HCT116 (cell line): ENCODE measurements around the gene CDK16. TPM values are rescaled to one million over a fixed set of nuclear protein-coding genes. Genes with fewer than 3 reads are reported as not detected.

Source experiments
- ATAC-seq: fragments of 200-7000 bp; cut with Tn5 transposase; 2 replicates; pipeline ENCODE4 v1.9.1; 2020; ENCODE audit warnings: mild to moderate bottlenecking, moderate library complexity
- BruUV-seq: library from RNA; stranded (reverse); fragments of 400-500 nt; replicated peaks from 2 replicates; lab custom pipeline; 2021; lab: Mats Ljungman, UMichigan
- CTCF ChIA-PET: fragments of 300-600 bp; sonication (Branson Sonifier 250); formaldehyde crosslinking; loops from one replicate; lab custom pipeline; 2021; ENCODE audit warnings: antibody characterized with exemption; lab: Charles Lee
- POLR2A ChIA-PET: fragments of 300-600, 350-600 bp; sonication (Branson Sonifier 250); formaldehyde crosslinking; loops from one replicate; lab custom pipeline; 2021; ENCODE audit warnings: antibody characterized with exemption; lab: Charles Lee
- RAD21 ChIA-PET, 2 experiments: fragments of 300-600 bp; sonication (Branson Sonifier 250); formaldehyde crosslinking; loops; one replicate each; lab custom pipeline; 2023; ENCODE audit warnings: low total read pairs in 2 of 2; ENCODE audit not compliant: uncharacterized antibody in 2 of 2, unreplicated experiment in 2 of 2, low non-redundant PET in 1 of 2; lab: Charles Lee
- DNase-seq: peaks from one replicate; pipeline ENCODE4 v3.0.0-alpha.2; 2010; ENCODE audit warnings: low read depth, low spot score
- H2AFZ ChIP-seq: fragments of 200-600 bp; shearing (Covaris generic), sonication (generic); 2 replicates; pipeline ENCODE4 v1.6.1; 2017; ENCODE audit warnings: low read depth, mixed run types, mixed read lengths, antibody characterized with exemption, low read length; ENCODE audit not compliant: poor library complexity, severe bottlenecking
- H3K27ac ChIP-seq: 2 replicates; pipeline ENCODE4 v1.5.1; 2012; ENCODE audit warnings: low read depth, low read length
- H3K27me3 ChIP-seq: fragments of 200-600 bp; sonication (generic); 2 replicates; pipeline ENCODE4 v1.6.1; 2016; ENCODE audit warnings: mixed run types, low read length, mixed read lengths; ENCODE audit not compliant: insufficient read depth
- H3K36me3 ChIP-seq, 2 experiments: fragments of 200-500 bp in 1 of 2; fragments of 200-600 bp in 1 of 2; sonication (Bioruptor generic) in 1 of 2; sonication (generic) in 1 of 2; 2 replicates each; pipeline versions ENCODE4 v1.5.1 to v1.6.1; 2014 to 2016; ENCODE audit warnings: low read length in 2 of 2, inconsistent platforms in 1 of 2, mixed read lengths in 1 of 2, mixed run types in 1 of 2; ENCODE audit not compliant: insufficient read depth in 2 of 2, control insufficient read depth in 1 of 2
- H3K4me1 ChIP-seq, 2 experiments: fragments of 200-600 bp in 1 of 2; sonication (generic) in 1 of 2; 2 replicates each; pipeline versions ENCODE4 v1.5.1 to v1.6.1; 2012 to 2017; ENCODE audit warnings: low read length in 2 of 2, inconsistent platforms in 1 of 2, mild to moderate bottlenecking in 1 of 2, mixed read lengths in 1 of 2, mixed run types in 1 of 2, moderate library complexity in 1 of 2; ENCODE audit not compliant: insufficient read depth in 2 of 2, control insufficient read depth in 1 of 2
- H3K4me2 ChIP-seq: fragments of 200-600 bp; sonication (generic); 2 replicates; pipeline ENCODE4 v1.6.1; 2017; ENCODE audit warnings: mixed run types, low read length, mixed read lengths
- H3K4me3 ChIP-seq, 2 experiments: fragments of 200-600 bp in 1 of 2; sonication (generic) in 1 of 2; replicated peaks in 1 of 2; 2 replicates each; pipeline ENCODE4 v1.5.1; 2011 to 2016; ENCODE audit warnings: low read length in 2 of 2, control low read depth in 1 of 2, low read depth in 1 of 2, mild to moderate bottlenecking in 1 of 2, mixed read lengths in 1 of 2, mixed run types in 1 of 2
- H3K79me2 ChIP-seq: fragments of 200-600 bp; sonication (generic); 2 replicates; pipeline ENCODE4 v1.6.1; 2017; ENCODE audit warnings: mild to moderate bottlenecking, mixed run types, low read length, moderate library complexity, mixed read lengths; ENCODE audit not compliant: insufficient read depth
- H3K9ac ChIP-seq: fragments of 200-600 bp; sonication (generic); 2 replicates; pipeline ENCODE4 v1.6.1; 2016; ENCODE audit warnings: low read length, mixed read lengths
- H3K9me2 ChIP-seq: fragments of 200-600 bp; sonication (generic), shearing (Covaris generic); 2 replicates; pipeline ENCODE4 v1.6.1; 2017; ENCODE audit warnings: mixed run types, mild to moderate bottlenecking, moderate library complexity; ENCODE audit not compliant: insufficient read depth
- H3K9me3 ChIP-seq, 2 experiments: fragments of 200-500 bp in 1 of 2; fragments of 200-600 bp in 1 of 2; sonication (Bioruptor generic) in 1 of 2; sonication (generic) in 1 of 2; 2 replicates each; pipeline ENCODE4 v1.6.1; 2014 to 2017; ENCODE audit warnings: low read length in 2 of 2, mixed read lengths in 2 of 2, inconsistent platforms in 1 of 2, low read depth in 1 of 2, mild to moderate bottlenecking in 1 of 2, mixed run types in 1 of 2, moderate library complexity in 1 of 2; ENCODE audit not compliant: control insufficient read depth in 1 of 2, insufficient read depth in 1 of 2
- H4K20me1 ChIP-seq: fragments of 200-600 bp; sonication (generic), shearing (Covaris generic); 2 replicates; pipeline ENCODE4 v1.6.1; 2017; ENCODE audit warnings: mixed run types, mild to moderate bottlenecking, moderate library complexity; ENCODE audit not compliant: insufficient read depth
- EGR1 ChIP-seq: IDR thresholded peaks from 2 replicates; pipeline ENCODE4 v1.6.1; 2012; ENCODE audit warnings: low read depth
- ELF1 ChIP-seq: IDR thresholded peaks from 2 replicates; pipeline ENCODE4 v1.6.1; 2012; ENCODE audit warnings: low read depth, borderline replicate concordance
- POLR2A ChIP-seq: IDR thresholded peaks from 2 replicates; pipeline ENCODE4 v1.7.0; 2011; ENCODE audit warnings: borderline replicate concordance; ENCODE audit not compliant: insufficient read depth, insufficient read length; ENCODE audit errors: extremely low read depth
- POLR2AphosphoS5 ChIP-seq: IDR thresholded peaks from 2 replicates; pipeline ENCODE4 v1.6.1; 2011; ENCODE audit warnings: mild to moderate bottlenecking, low read depth, low read length, moderate library complexity
- SP1 ChIP-seq: IDR thresholded peaks from 2 replicates; pipeline ENCODE4 v1.6.1; 2012; ENCODE audit warnings: low read depth
- SRF ChIP-seq: IDR thresholded peaks from 2 replicates; pipeline ENCODE4 v1.6.1; 2012; ENCODE audit warnings: low read depth
- TCF7L2 ChIP-seq: IDR thresholded peaks from 2 replicates; pipeline ENCODE4 v1.7.0; 2011; ENCODE audit warnings: borderline replicate concordance, inconsistent platforms; ENCODE audit not compliant: insufficient read depth, insufficient read length; ENCODE audit errors: extremely low read depth
- ZFX ChIP-seq: fragments of 450-650 bp; IDR thresholded peaks from 2 replicates; pipeline ENCODE4 v1.6.1; 2017
- intact Hi-C: fragments of 100-400 bp; cut with micrococcal nuclease; formaldehyde crosslinking; loops from 2 replicates; pipeline ENCODE4 v1.10.0; 2022
- total RNA-seq: library from RNA; stranded (reverse); gene quantifications from one replicate; pipeline ENCODE4 v1.2.1, GENCODE V29; 2021; ENCODE audit not compliant: unreplicated experiment
- TF ChIP-seq, protein P1 (sequence below): IDR thresholded peaks from 2 replicates; pipeline ENCODE4 v1.6.1; 2011; ENCODE audit warnings: mild to moderate bottlenecking, low read length, moderate library complexity; ENCODE audit not compliant: insufficient replicate concordance; ENCODE audit errors: extremely low read depth
- TF ChIP-seq, protein P2 (sequence below): IDR thresholded peaks from 2 replicates; pipeline ENCODE4 v1.6.1; 2012
- TF ChIP-seq, protein P3 (sequence below): IDR thresholded peaks from 2 replicates; pipeline ENCODE4 v1.6.1; 2012

The CDK16 gene
- total RNA-seq, 1 experiment from 2014 or later, result 131 TPM

DNA sequence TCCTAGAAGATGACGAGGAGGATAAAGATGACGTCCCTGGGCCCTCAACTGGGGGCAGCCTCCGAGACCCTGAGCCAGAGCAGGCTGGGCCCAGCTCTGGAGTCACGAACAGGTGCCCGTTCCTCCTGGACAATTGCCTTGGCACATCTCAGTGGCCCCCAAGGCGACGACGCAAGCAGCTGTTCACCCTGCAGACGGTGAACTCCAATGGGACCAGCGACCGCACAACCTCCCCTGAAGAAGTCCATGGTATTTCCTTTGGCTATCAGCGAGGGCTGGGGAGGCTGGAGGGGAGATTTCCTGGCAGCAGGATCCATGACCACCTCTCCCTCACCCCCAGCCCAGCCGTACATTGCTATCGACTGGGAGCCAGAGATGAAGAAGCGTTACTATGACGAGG is 26.2 kb downstream of the CDK16 start:
- H3K27ac ChIP-seq, result no peak overlapping the region
- no peaks in the 10 kb centered on the region for H3K9me3 ChIP-seq
- H3K4me3 ChIP-seq, result no peak overlapping the region
- H3K79me2 ChIP-seq, result no peaks in the 10 kb centered on the region
- intact Hi-C loops, result no loop called here
- H3K9ac ChIP-seq, result no peak overlapping the region
- RAD21 ChIA-PET, result no interaction called here
- H3K36me3 ChIP-seq, result no peaks in the 10 kb centered on the region; a peak in 1 of 4 replicates
- H3K4me2 ChIP-seq, result no peak overlapping the region
- TF ChIP-seq POLR2A (no peak), ELF1 (no peak), ZFX (no peak), POLR2AphosphoS5 (no peak), EGR1 (no peak), TCF7L2 (no peak), SRF (no peak), SP1 (no peak)
- TF ChIP-seq, protein P1, sequence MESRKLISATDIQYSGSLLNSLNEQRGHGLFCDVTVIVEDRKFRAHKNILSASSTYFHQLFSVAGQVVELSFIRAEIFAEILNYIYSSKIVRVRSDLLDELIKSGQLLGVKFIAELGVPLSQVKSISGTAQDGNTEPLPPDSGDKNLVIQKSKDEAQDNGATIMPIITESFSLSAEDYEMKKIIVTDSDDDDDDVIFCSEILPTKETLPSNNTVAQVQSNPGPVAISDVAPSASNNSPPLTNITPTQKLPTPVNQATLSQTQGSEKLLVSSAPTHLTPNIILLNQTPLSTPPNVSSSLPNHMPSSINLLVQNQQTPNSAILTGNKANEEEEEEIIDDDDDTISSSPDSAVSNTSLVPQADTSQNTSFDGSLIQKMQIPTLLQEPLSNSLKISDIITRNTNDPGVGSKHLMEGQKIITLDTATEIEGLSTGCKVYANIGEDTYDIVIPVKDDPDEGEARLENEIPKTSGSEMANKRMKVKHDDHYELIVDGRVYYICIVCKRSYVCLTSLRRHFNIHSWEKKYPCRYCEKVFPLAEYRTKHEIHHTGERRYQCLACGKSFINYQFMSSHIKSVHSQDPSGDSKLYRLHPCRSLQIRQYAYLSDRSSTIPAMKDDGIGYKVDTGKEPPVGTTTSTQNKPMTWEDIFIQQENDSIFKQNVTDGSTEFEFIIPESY, result no peak
- TF ChIP-seq, protein P2, sequence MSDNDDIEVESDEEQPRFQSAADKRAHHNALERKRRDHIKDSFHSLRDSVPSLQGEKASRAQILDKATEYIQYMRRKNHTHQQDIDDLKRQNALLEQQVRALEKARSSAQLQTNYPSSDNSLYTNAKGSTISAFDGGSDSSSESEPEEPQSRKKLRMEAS, result no peak
- TF ChIP-seq, protein P3, sequence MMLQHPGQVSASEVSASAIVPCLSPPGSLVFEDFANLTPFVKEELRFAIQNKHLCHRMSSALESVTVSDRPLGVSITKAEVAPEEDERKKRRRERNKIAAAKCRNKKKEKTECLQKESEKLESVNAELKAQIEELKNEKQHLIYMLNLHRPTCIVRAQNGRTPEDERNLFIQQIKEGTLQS, result no peak
- no peaks in the 10 kb centered on the region for H3K9me2 ChIP-seq
- H4K20me1 ChIP-seq, result no peaks in the 10 kb centered on the region
- no TSS peak for BruUV-seq
- POLR2A ChIA-PET, result no interaction called here
- no peaks in the 10 kb centered on the region for H3K27me3 ChIP-seq
- CTCF ChIA-PET, result no interaction called here
- H3K4me1 ChIP-seq, result no peaks in the 10 kb centered on the region
- H2AFZ ChIP-seq, result no peak overlapping the region
- DNase-seq (no peak), ATAC-seq (no peak)
